HG03558 (cell line): ENCODE measurements around the gene CASZ1.

Experiments
- ATAC-seq: cut with Tn5 transposase; IDR thresholded peaks from one replicate; pipeline ENCODE4 v1.9.1; 2021; ENCODE audit warnings: moderate number of reproducible peaks; ENCODE audit not compliant: unreplicated experiment; ENCODE audit errors: extremely low read depth

CASZ1 gene

GRCh38 chr1:10617931-10618885, 178.2 kb downstream of the CASZ1 start:
- no peak for ATAC-seq

- ATAC-seq, result no peak
These were observed 179.1 kb downstream of the CASZ1 start for GRCh38 chr1:10617318-10617717.

GRCh38 chr1:10616696-10617095, 179.8 kb downstream of the CASZ1 start:
- no peak for ATAC-seq

GRCh38 chr1:10615932-10616671, 180.3 kb downstream of the CASZ1 start:
- ATAC-seq, result no peak

- no peak for ATAC-seq
These were observed 181.1 kb downstream of the CASZ1 start for GRCh38 chr1:10615332-10615731.

GRCh38 chr1:10614377-10615225, 181.8 kb downstream of the CASZ1 start:
- no peak for ATAC-seq

GRCh38 chr1:10613861-10614260, 182.6 kb downstream of the CASZ1 start:
- no peak for ATAC-seq

GRCh38 chr1:10613340-10613739, 183.1 kb downstream of the CASZ1 start:
- ATAC-seq, result no peak

- ATAC-seq, result no peak
These were observed 183.8 kb downstream of the CASZ1 start for GRCh38 chr1:10612436-10613160.

- no peak for ATAC-seq
These were observed 185.4 kb downstream of the CASZ1 start for GRCh38 chr1:10610901-10611600.

- ATAC-seq, result no peak
These were observed 187.8 kb downstream of the CASZ1 start for GRCh38 chr1:10608690-10609089.

- no peak for ATAC-seq
These were observed 189.2 kb downstream of the CASZ1 start for GRCh38 chr1:10607228-10607627.

- no peak for ATAC-seq
These were observed 190.4 kb downstream of the CASZ1 start for GRCh38 chr1:10606064-10606463.

- no peak for ATAC-seq
These were observed 191.5 kb downstream of the CASZ1 start for GRCh38 chr1:10604966-10605365.

GRCh38 chr1:10602936-10603335, 193.5 kb downstream of the CASZ1 start:
- ATAC-seq, result no peak

- ATAC-seq, result no peak
These were observed 194.9 kb downstream of the CASZ1 start for GRCh38 chr1:10601342-10602070.

GRCh38 chr1:10599194-10599861, 197.1 kb downstream of the CASZ1 start:
- no peak for ATAC-seq

- ATAC-seq, result no peak
These were observed 198.1 kb downstream of the CASZ1 start for GRCh38 chr1:10598389-10598702.
